ENCODE measurements around the gene GPRIN1.

DNA sequence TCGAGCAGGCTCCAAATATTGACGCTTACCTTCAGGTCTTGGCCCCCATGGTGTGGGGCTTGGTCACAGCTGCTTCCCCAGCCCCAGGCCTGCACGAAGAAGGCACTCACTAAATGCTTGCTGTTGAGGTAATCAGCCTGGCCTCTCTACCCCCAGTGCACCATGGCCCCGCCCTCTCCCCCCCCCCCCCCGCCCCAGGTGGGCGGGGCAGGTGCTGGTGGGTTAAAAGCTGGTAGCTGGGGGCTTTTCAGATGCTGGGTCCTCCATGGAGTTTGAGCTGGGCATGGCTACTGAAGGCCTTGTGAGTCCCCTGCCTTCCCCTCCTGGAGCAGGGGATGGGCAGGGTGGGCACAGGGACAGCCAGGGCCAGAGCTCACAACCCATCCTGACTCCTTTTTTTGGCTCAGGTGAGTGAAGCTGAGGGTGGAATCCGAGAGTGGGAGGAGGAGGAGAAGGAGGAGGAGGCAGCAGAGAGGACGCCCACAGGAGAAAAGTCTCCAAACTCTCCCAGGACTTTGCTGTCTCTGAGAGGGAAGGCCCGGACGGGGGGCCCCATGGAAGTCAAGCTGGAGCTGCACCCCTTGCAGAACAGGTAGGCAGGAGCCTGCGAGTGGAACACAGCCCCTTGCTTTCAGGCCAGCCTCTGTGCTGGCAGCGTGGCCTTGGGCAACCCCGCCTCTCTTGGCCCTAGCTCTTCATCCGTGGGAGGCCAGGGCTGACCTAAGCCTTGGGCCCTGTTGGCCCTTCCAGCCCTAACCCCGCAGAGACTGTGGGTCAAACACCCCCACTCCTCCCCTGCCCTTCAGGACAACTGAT is 32.9 kb upstream of the GPRIN1 start:
- no peak for TF ChIP-seq CTCF (conservative IDR thresholded peaks at IDR 0.05 in 1 of 2, IDR thresholded peaks at IDR 0.05 in 1 of 2; ENCODE audit: low read depth in 1 of 2, low read length in 2 of 2)
- no peak for TF ChIP-seq EZH2 (IDR thresholded peaks at IDR 0.05; ENCODE audit: low read length, missing control alignments)

Measured in fibroblast of lung (primary cell).